H1 (cell line): ENCODE results near the gene CDC42EP5. TPM values are rescaled to one million over a fixed set of nuclear protein-coding genes. Genes with fewer than 3 reads are reported as not detected.

Experiments used
- CTCF ChIA-PET: fragments of 300-600 bp; sonication (Branson Sonifier 250); formaldehyde crosslinking; loops from one replicate; lab custom pipeline; 2021; ENCODE audit not compliant: partially characterized antibody; lab: Charles Lee
- POLR2A ChIA-PET: fragments of 300-600 bp; sonication (Branson Sonifier 250); formaldehyde crosslinking; loops from one replicate; lab custom pipeline; 2021; ENCODE audit warnings: inconsistent platforms; ENCODE audit not compliant: partially characterized antibody; lab: Charles Lee
- DNase-seq, 2 experiments: peaks; one replicate each; pipeline versions ENCODE4 v3.0.0 to v3.0.0-alpha.2; 2010 to 2022; ENCODE audit warnings: low spot score in 2 of 2, low read depth in 1 of 2, mixed read lengths in 1 of 2
- FAIRE-seq: peaks from 2 replicates; lab custom pipeline; 2011; peaks lifted over from hg19 to GRCh38; lab: Jason Lieb, UNC
- H2AFZ ChIP-seq: 2 replicates; pipeline ENCODE4 v1.8.1; 2012; ENCODE audit warnings: low read length, inconsistent platforms
- H2AK5ac ChIP-seq: 2 replicates; pipeline ENCODE4 v1.6.1; 2013; ENCODE audit warnings: low read depth, low read length
- H2BK120ac ChIP-seq: replicated peaks from 2 replicates; pipeline ENCODE3; 2013; ENCODE audit warnings: low read depth, low read length, inconsistent platforms
- H2BK12ac ChIP-seq: 2 replicates; pipeline ENCODE4 v1.6.1; 2013; ENCODE audit warnings: low read depth, low read length
- H2BK15ac ChIP-seq: 2 replicates; pipeline ENCODE4 v1.6.1; 2013; ENCODE audit warnings: low read length
- H2BK20ac ChIP-seq: 2 replicates; pipeline ENCODE4 v1.6.1; 2013; ENCODE audit warnings: low read length
- H2BK5ac ChIP-seq: 2 replicates; pipeline ENCODE4 v1.6.1; 2013; ENCODE audit warnings: low read depth, low read length
- H3K14ac ChIP-seq: 2 replicates; pipeline ENCODE4 v1.6.1; 2013; ENCODE audit warnings: inconsistent platforms; ENCODE audit not compliant: insufficient read length
- H3K18ac ChIP-seq: 2 replicates; pipeline ENCODE4 v1.6.1; 2013; ENCODE audit warnings: low read length; ENCODE audit errors: extremely low read depth
- H3K23ac ChIP-seq: 2 replicates; pipeline ENCODE4 v1.6.1; 2013; ENCODE audit warnings: inconsistent platforms; ENCODE audit not compliant: insufficient read length
- H3K23me2 ChIP-seq: 2 replicates; pipeline ENCODE4 v1.6.1; 2013; ENCODE audit warnings: low read depth, low read length
- H3K27ac ChIP-seq: 2 replicates; pipeline ENCODE4 v1.6.1; 2011; ENCODE audit warnings: low read depth, low read length, inconsistent platforms
- H3K27me3 ChIP-seq, 4 experiments: replicated peaks in 1 of 4; 1 replicate in 1 of 4; 2 replicates in 3 of 4; pipeline versions ENCODE4 v1.6.1 to v1.8.1; 2011 to 2013; ENCODE audit warnings: low read length in 3 of 4, mild to moderate bottlenecking in 3 of 4, inconsistent platforms in 2 of 4, mixed read lengths in 2 of 4, moderate library complexity in 1 of 4; ENCODE audit not compliant: control insufficient read depth in 3 of 4, insufficient read depth in 3 of 4; ENCODE audit errors: extremely low read depth in 1 of 4
- H3K36me3 ChIP-seq, 4 experiments: 2 replicates each; pipeline versions ENCODE4 v1.6.1 to v1.8.1; 2011 to 2013; ENCODE audit warnings: mild to moderate bottlenecking in 4 of 4, low read length in 3 of 4, moderate library complexity in 2 of 4, control low read depth in 1 of 4, inconsistent platforms in 1 of 4; ENCODE audit not compliant: insufficient read depth in 4 of 4, control insufficient read depth in 2 of 4
- H3K4ac ChIP-seq: replicated peaks from 2 replicates; pipeline ENCODE3; 2013; ENCODE audit warnings: low read length, low read depth, mixed read lengths, inconsistent platforms; ENCODE audit not compliant: insufficient read length
- H3K4me1 ChIP-seq, 4 experiments: replicated peaks in 1 of 4; 1 replicate in 1 of 4; 2 replicates in 3 of 4; pipeline versions ENCODE4 v1.6.1 to v1.8.1; 2011 to 2013; ENCODE audit warnings: low read length in 3 of 4, inconsistent platforms in 2 of 4, mixed read lengths in 1 of 4; ENCODE audit not compliant: insufficient read depth in 4 of 4, control insufficient read depth in 3 of 4
- H3K4me2 ChIP-seq, 2 experiments: 2 replicates each; pipeline versions ENCODE4 v1.6.1 to v1.8.1; 2011 to 2013; ENCODE audit warnings: low read depth in 2 of 2, low read length in 2 of 2, control low read depth in 1 of 2, inconsistent platforms in 1 of 2, mild to moderate bottlenecking in 1 of 2; ENCODE audit not compliant: insufficient read depth in 1 of 2
- H3K4me3 ChIP-seq, 4 experiments: fragments of 200-600, 300-600 bp in 1 of 4; sonication (generic), shearing (Covaris generic), sonication (Bioruptor Twin) in 1 of 4; 2 replicates each; pipeline versions ENCODE4 v1.5.1 to v1.8.1; 2011 to 2016; ENCODE audit warnings: low read length in 4 of 4, low read depth in 3 of 4, control low read depth in 2 of 4, inconsistent platforms in 2 of 4, mild to moderate bottlenecking in 2 of 4, mixed read lengths in 1 of 4, moderate library complexity in 1 of 4; ENCODE audit not compliant: insufficient read depth in 2 of 4; ENCODE audit errors: extremely low read depth in 1 of 4
- H3K56ac ChIP-seq: replicated peaks from 2 replicates; pipeline ENCODE3; 2013; ENCODE audit warnings: low read depth, mild to moderate bottlenecking, mixed read lengths, low read length, inconsistent platforms; ENCODE audit not compliant: insufficient read length
- H3K79me1 ChIP-seq: 2 replicates; pipeline ENCODE4 v1.6.1; 2013; ENCODE audit warnings: low read depth, low read length, control low read depth
- H3K79me2 ChIP-seq, 2 experiments: 2 replicates each; pipeline versions ENCODE4 v1.6.1 to v1.8.1; 2012 to 2013; ENCODE audit warnings: low read length in 2 of 2, mild to moderate bottlenecking in 2 of 2, inconsistent platforms in 1 of 2; ENCODE audit not compliant: insufficient read depth in 2 of 2, control insufficient read depth in 1 of 2
- H3K9ac ChIP-seq, 4 experiments: replicated peaks in 1 of 4; 1 replicate in 1 of 4; 2 replicates in 3 of 4; pipeline versions ENCODE4 v1.6.1 to v1.8.1; 2011 to 2013; ENCODE audit warnings: low read depth in 3 of 4, low read length in 3 of 4, control low read depth in 2 of 4, mild to moderate bottlenecking in 2 of 4, moderate library complexity in 2 of 4, inconsistent platforms in 1 of 4; ENCODE audit errors: extremely low read depth in 1 of 4
- H3K9me3 ChIP-seq, 2 experiments: 2 replicates each; pipeline versions ENCODE4 v1.6.1 to v1.8.1; 2012 to 2013; ENCODE audit warnings: mild to moderate bottlenecking in 2 of 2, moderate library complexity in 2 of 2, control low read depth in 1 of 2, inconsistent platforms in 1 of 2, low read depth in 1 of 2, low read length in 1 of 2, mixed read lengths in 1 of 2; ENCODE audit not compliant: insufficient read depth in 2 of 2
- H4K20me1 ChIP-seq, 2 experiments: replicated peaks in 1 of 2; 2 replicates each; pipeline versions ENCODE3 to v1.8.1; 2011 to 2013; ENCODE audit warnings: inconsistent platforms in 2 of 2, low read length in 2 of 2, mild to moderate bottlenecking in 1 of 2; ENCODE audit not compliant: insufficient read depth in 2 of 2, control insufficient read depth in 1 of 2
- H4K5ac ChIP-seq: 2 replicates; pipeline ENCODE4 v1.6.1; 2013; ENCODE audit warnings: low read length, low read depth, mixed read lengths, inconsistent platforms; ENCODE audit not compliant: insufficient read length
- H4K8ac ChIP-seq: 2 replicates; pipeline ENCODE4 v1.8.0; 2013; ENCODE audit warnings: mild to moderate bottlenecking, moderate library complexity, low read length, inconsistent platforms; ENCODE audit not compliant: insufficient read depth; ENCODE audit errors: extremely low read depth
- H4K91ac ChIP-seq: replicated peaks from 2 replicates; pipeline ENCODE3; 2013; ENCODE audit warnings: low read length, mixed read lengths, inconsistent platforms; ENCODE audit not compliant: insufficient read length
- CHD1 ChIP-seq: IDR thresholded peaks from 2 replicates; pipeline ENCODE4 v1.6.1; 2012; ENCODE audit warnings: low read depth, low read length, improper control_type of control experiment
- CTBP2 ChIP-seq: IDR thresholded peaks from 2 replicates; pipeline ENCODE4 v1.7.0; 2011; ENCODE audit warnings: borderline replicate concordance, mild to moderate bottlenecking, moderate library complexity, mixed read lengths, low read length; ENCODE audit not compliant: insufficient read depth, insufficient read length
- EGR1 ChIP-seq: IDR thresholded peaks from 2 replicates; pipeline ENCODE4 v1.6.1; 2011; ENCODE audit warnings: low read depth, low read length, borderline replicate concordance
- EZH2 ChIP-seq: fragments of 200-600 bp; sonication (generic); IDR thresholded peaks from 2 replicates; pipeline ENCODE4 v1.7.1; 2012; ENCODE audit warnings: low read depth, mild to moderate bottlenecking, moderate library complexity, low read length, inconsistent platforms; ENCODE audit not compliant: severe bottlenecking
- HDAC2 ChIP-seq, 2 experiments: fragments of 300-600 bp in 1 of 2; sonication (generic) in 1 of 2; IDR thresholded peaks; 2 replicates each; pipeline ENCODE4 v1.6.1; 2011 to 2012; ENCODE audit warnings: low read depth in 2 of 2, low read length in 2 of 2, mild to moderate bottlenecking in 2 of 2, moderate library complexity in 2 of 2, borderline replicate concordance in 1 of 2, inconsistent platforms in 1 of 2
- NRF1 ChIP-seq: IDR thresholded peaks from 2 replicates; pipeline ENCODE4 v1.6.1; 2011; ENCODE audit warnings: mild to moderate bottlenecking, low read depth, low read length, improper control_type of control experiment
- PHF8 ChIP-seq: fragments of 200-600 bp; sonication (generic); conservative IDR thresholded peaks from 2 replicates; pipeline ENCODE4 v1.7.1; 2012; ENCODE audit warnings: low read depth, mild to moderate bottlenecking, inconsistent platforms, low read length, moderate library complexity
- RAD21 ChIP-seq, 2 experiments: IDR thresholded peaks in 1 of 2; conservative IDR thresholded peaks in 1 of 2; 2 replicates each; pipeline ENCODE4 v1.6.1; 2011; ENCODE audit warnings: low read depth in 2 of 2, low read length in 2 of 2, improper control_type of control experiment in 1 of 2, inconsistent platforms in 1 of 2, mild to moderate bottlenecking in 1 of 2, moderate library complexity in 1 of 2
- SIRT6 ChIP-seq: IDR thresholded peaks from one replicate; pipeline ENCODE4 v1.7.1; 2012; ENCODE audit warnings: low read length, inconsistent platforms
- SP1 ChIP-seq: IDR thresholded peaks from 2 replicates; pipeline ENCODE4 v1.6.1; 2011; ENCODE audit warnings: low read depth, low read length
- WGBS, 2 experiments: shearing (Covaris generic) in 1 of 2; methylation state at CpG; one replicate each; pipeline versions ENCODE4 v1.1.6 to v1.1.7; 2013 to 2015; ENCODE audit warnings: low lambda C conversion rate in 2 of 2, mixed read lengths in 2 of 2, inconsistent platforms in 1 of 2, low coverage in 1 of 2, missing lambda C conversion rate in 1 of 2; ENCODE audit not compliant: insufficient replicate concordance in 2 of 2, insufficient coverage in 1 of 2, insufficient read length in 1 of 2; ENCODE audit errors: extremely low coverage in 1 of 2, missing lambda C conversion rate in 1 of 2; 5-methylcytosine and 5-hydroxymethylcytosine counted together
- polyA plus RNA-seq, 7 experiments: library from polyadenylated mRNA; depleted of rRNA in 3 of 7; stranded (reverse) in 5 of 7; unstranded in 2 of 7; fragments of >200 nt in 5 of 7; fragments of 200-250 nt in 2 of 7; gene quantifications; 1 replicate in 5 of 7; 2 replicates in 1 of 7; 4 replicates in 1 of 7; pipeline versions ENCODE4 v1.2.1 to v1.2.3, GENCODE V29; 2011 to 2013; ENCODE audit warnings: missing spikeins in 2 of 7, mixed read lengths in 2 of 7
- total RNA-seq: library from RNA; stranded (reverse); fragmentation: NEBNext Ultra II Directional; extraction: Animal tissue kit (Norgen Biotek cat#: 25700); gene quantifications from 2 replicates; pipeline ENCODE4 v1.2.1, GENCODE V29; 2021
- TF ChIP-seq, protein P1 (sequence below): IDR thresholded peaks from 2 replicates; pipeline ENCODE4 v1.6.1; 2011; ENCODE audit warnings: low read depth, mild to moderate bottlenecking, low read length; ENCODE audit not compliant: insufficient read depth

Gene CDC42EP5
- total and polyA plus RNA-seq, 2 of the 8 experiments (the other 6 are each of a cell fraction or from before 2014, with no cell fraction given) = 1.8 to 2.1 TPM

DNA sequence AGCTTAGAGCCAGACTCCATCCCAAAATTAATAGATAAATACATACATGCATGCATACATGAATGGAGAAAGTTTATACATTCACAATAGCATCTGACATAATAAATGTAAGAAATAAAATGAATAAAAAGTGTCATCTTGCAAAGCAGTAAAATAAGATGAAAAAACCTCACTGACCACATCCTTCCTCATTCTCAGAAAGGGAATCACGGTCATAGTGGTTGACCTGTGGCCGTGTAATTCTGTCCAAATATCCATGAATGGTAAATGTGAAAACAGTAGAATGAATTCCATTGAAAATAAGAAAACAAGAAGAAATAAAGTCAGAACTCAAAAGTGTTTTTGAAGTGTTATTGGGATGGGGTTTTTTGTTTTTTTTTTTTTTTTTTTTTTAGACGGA lies 9.8 kb upstream of the CDC42EP5 start:
- H3K36me3 ChIP-seq = no peaks in the 10 kb centered on the region
- TF ChIP-seq EGR1 (no peak), SP1 (no peak), EZH2 (no peak), CTBP2 (no peak), HDAC2 (IDR thresholded peaks at IDR 0.05; ENCODE audit: borderline replicate concordance in 1 of 2, low read depth in 2 of 2, low read length in 2 of 2) (no peak), CHD1 (no peak), PHF8 (no peak), RAD21 (IDR thresholded peaks at IDR 0.05 in 1 of 2, conservative IDR thresholded peaks at IDR 0.05 in 1 of 2; ENCODE audit: low read depth in 2 of 2, low read length in 2 of 2) (no peak), SIRT6 (no peak), NRF1 (no peak)
- TF ChIP-seq, protein P1, sequence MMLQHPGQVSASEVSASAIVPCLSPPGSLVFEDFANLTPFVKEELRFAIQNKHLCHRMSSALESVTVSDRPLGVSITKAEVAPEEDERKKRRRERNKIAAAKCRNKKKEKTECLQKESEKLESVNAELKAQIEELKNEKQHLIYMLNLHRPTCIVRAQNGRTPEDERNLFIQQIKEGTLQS = no peak

More for the DNA sequence above, 9.8 kb upstream of the CDC42EP5 start:
- Histone ChIP-seq H3K14ac (no peak overlapping the region), H2BK120ac (no peak overlapping the region), H4K5ac (no peak overlapping the region), H3K27ac (no peak overlapping the region), H3K9me3 (peaks cover 0 to 16% of the 10 kb centered on the region in 2 experiments; a peak in 3 of 4 replicates), H3K27me3 (no peaks in the 10 kb centered on the region), H2AFZ (no peak overlapping the region), H4K91ac (no peak overlapping the region), H4K8ac (no peak overlapping the region), H3K23me2 (no peaks in the 10 kb centered on the region), H2BK12ac (no peak overlapping the region), H3K79me2 (no peaks in the 10 kb centered on the region), H4K20me1 (no peaks in the 10 kb centered on the region), H2BK15ac (no peak overlapping the region), H3K56ac (no peak overlapping the region), H3K18ac (no peak overlapping the region), H3K9ac (no peak overlapping the region), H3K23ac (no peak overlapping the region), H2BK20ac (no peak overlapping the region), H2BK5ac (no peak overlapping the region), H3K4me2 (no peak overlapping the region), H3K79me1 (no peaks in the 10 kb centered on the region), H3K4me1 (no peaks in the 10 kb centered on the region), H2AK5ac (no peak overlapping the region), H3K4ac (no peak overlapping the region), H3K4me3 (no peak overlapping the region)
- DNase-seq (no peak), FAIRE-seq (no peak)
- ChIA-PET CTCF (no interaction called here), POLR2A (no interaction called here)
- WGBS, 2 experiments = 94% methylated on average over 3 of the region's 3 CpGs; no CpG with 5 or more reads in 1 of the 2 experiments
